HG02870 (cell line): ENCODE data around the gene RMDN2.

ENCODE experiments used
- ATAC-seq: cut with Tn5 transposase; IDR thresholded peaks from one replicate; pipeline ENCODE4 v1.9.1; 2021; ENCODE audit warnings: mild to moderate bottlenecking, moderate library complexity; ENCODE audit not compliant: unreplicated experiment

The RMDN2 gene

GRCh38 chr2:38037757-38038621, 112.9 kb downstream of the RMDN2 start:
- peak; percentile 71 for ATAC-seq

DNA sequence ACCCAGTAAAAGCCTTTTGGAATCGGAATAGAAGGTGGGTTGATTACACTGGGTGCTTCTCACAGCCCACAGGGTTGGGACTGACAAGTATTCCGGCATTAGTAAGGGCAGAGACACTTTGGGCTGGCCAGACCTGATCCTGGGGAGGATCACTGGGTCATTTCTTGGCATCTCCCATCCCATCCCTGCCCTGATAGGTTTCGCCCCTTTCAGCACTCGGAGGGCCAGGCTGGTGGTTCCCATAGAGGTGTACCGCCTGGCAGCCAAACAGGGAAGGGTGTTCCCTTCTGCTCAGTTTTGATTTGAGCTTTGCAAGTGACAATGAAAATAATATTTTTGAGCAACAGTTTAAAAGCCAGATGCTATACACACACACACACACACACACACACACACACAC, 113.6 kb downstream of the RMDN2 start:
- ATAC-seq = no peak

DNA sequence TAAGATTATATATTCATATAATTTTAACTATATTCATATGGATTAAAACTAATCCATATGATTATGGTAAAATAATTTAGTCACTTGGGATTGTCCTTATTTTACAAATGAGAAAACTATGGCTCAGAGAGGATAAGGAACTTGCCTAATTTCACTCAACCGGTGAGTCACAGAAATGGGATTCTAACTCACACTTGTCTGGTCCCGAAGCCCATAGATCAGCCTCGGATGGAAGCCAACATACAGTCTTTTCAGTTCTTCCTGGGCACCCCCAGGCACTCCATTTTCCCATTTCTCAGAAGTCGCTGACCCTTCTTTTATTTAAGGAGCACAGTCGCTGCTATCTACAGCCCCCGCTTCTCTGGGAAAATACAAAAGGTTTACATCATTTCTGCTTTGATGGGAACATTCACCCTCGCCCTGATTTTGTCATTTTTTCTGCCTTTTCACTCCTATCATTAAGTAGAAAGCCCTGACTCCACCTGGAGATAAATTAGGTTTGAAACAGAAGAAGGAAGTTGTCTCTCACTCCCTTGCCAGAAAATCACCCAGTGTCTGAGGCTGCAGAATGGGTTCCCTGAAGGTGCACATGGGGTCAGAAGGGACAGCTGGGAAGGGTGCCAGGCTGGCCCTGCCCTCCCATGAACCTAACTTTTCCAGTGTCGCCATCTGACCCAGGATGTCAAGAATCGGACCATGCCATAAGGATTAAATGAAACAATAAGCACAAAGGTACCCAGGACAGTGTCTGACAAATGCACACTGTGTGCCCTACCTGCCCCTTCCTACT, 114.2 kb downstream of the RMDN2 start:
- no peak for ATAC-seq

DNA sequence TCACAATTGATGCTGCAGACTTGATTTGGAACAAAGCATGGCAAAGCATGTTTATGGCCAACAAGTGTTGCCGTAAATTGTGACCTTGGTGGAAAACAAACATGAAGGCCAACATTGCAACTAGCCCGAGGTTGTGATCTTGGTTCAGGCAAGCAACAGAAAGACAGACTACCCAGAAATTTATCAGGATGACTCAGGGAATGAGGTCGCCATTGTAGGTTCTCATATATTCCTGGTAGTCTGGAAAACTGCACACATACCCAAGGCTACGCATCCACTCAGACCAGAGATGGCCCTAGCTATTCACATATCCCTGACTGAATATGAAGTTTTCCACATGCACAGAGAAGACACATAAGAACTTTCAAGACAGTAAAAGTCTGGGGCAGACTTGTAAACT, 120.7 kb downstream of the RMDN2 start:
- ATAC-seq = no peak

- ATAC-seq = no peak
These were observed 131.1 kb downstream of the RMDN2 start for GRCh38 chr2:38056216-38056615.

DNA sequence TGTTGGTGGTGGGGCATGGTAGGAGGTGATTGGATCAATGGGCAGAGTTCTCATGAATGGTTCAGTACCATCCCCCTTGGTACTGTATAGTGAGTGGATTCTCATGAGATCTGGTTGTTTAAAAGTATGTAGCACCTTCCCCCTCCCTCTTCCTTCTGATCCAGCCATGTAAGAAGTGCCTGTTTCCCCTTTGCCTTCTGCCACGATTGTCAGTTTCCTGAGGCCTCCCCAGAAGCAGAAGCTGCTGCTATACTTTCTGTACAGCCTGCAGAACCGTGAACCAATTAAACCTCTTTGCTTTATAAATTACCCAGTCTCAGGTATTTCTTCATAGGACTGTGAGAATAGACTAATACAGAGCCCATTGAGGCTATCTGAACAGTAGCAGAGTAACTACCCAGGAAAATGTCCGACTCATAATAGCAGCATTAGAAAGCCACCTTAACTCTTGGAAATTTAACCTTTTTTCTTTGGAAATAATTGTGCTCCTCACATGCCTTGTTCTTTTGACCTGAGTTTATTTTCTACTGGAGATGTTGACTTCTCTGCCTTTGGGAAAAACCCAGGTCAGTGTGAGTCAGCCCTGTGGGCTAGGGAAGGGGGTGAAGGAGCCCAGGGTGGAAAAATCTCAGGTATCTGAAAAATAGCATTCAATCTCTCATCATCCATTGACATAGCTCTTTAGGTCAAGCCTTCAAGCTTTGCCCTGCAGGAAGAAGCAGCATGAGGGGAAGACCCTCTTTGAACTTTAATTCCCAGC, 132.7 kb downstream of the RMDN2 start:
- ATAC-seq = no peak

GRCh38 chr2:38060236-38061018, 135.3 kb downstream of the RMDN2 start:
- no peak for ATAC-seq

DNA sequence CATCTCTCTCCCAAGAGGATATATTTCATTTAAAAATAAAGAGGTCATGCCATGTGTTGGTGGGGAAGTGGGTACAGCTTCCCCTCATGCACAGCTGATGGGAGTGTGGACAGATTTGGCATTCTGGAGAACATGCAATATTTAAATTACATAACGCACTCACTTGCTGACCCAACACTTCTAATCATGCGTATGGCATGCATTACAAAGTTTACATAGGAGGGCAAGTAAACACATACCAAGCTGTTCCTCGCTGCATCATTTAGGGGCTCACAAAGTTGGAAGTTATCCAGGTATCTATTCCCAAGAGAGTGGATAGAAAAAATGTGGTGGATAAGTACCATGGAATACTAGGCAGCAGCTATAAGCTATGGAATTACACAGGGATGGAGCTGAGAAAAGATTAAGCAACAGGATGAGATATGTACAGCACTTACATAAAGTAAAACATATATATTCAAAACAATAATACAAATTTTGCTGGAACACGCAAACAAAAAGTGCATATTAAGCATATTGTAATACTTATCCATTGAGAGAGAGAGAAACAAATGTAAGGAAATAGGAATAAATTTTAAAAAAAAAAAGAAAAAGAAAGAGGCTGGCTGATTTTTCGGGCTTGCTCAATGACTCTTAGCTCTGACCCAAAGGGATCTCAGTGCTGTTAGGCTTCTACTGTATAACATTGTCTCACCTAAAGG, 139.9 kb downstream of the RMDN2 start:
- ATAC-seq = no peak

DNA sequence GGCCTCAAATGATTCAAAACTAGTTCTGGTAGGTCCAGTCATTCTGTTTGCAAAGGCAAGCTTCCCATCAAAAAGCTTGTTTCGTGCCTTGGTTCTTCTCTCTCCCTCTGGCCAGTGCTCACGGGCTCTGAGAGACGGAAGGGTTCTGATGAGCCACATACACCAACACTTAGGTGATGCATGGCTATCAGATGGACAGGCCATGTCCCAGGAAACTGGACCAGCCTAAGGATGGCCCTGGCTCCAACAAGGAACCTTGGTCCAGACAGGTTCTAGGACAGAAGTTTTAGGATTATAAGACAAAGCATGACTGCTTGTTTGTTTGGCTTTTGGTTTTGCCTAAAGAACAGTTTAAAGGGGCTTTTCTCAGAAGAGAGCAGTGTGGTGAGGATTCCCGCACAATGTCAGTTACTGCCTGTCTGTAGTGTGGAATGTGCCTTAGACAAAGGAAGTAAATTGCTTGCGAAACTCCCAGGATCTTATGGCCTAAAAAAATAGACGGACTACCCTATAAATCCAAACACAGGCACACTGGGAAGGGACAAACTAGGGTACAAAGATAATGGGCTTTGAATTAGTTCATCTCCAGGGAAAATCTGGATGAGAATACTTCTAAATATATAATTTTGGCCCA, 140.5 kb downstream of the RMDN2 start:
- ATAC-seq = no peak

DNA sequence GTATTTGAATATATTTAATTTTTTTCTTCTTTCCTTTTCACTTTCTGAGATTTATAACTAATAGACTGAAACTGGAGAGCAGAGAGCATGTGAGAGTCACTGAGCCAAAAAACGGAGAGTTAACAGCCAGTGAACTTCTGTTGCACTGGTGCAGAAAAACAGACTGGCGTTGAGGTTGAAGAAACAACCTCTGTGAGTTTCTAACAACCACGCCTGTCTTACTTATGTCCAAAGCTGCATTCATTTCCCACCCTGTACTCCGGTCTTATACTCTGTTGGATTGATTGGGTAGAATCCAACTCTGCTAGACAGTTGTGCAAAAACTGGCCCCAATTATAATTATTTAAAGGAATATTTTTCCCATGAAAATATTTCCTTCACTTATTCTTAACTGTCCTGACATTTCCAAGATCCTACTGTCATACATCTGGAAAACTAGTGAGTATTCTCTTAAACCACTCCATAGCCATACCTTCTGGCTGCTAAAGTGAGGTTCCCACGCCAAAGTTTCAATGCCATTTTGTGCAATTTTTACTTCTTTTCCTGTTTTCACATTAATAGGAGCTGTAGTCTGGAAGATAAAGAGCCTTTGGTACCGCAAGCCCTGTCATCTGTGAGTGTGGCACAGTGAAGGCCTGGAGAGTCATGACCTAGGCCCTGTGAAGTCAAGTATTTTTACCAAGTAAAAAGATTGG, 141.5 kb downstream of the RMDN2 start:
- ATAC-seq = no peak
